Measurements from ENCODE around the gene NEFH.

NEFH gene

DNA sequence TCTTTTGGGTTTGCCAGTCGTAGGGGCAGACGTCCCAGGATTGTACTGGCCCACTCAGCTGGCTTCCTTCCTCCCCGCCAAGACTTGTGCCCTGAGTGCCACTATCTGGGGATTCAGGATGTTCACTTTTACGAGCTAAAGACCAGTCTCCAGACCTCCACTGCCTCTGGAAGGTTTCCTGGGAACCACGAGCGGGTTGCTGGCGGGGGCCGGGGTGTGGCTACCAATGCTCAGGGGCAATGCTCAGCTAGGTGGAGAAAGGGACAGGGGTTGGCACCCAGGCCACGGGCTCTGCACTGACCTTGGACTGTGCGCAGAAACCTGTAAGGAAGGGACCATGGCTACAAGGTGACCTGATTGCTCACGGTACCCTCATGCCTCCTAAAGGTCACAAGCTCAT is 2.2 kb downstream of the NEFH start:
- TF ChIP-seq SIN3A (IDR thresholded peaks at IDR 0.05; ENCODE audit: borderline replicate concordance, insufficient read depth, low read length) (no peak), FOXP2 (optimal IDR thresholded peaks at IDR 0.05; ENCODE audit: borderline replicate concordance, extremely low read depth, extremely low read length, insufficient read depth) (no peak), TAF1 (IDR thresholded peaks at IDR 0.05; ENCODE audit: borderline replicate concordance, insufficient read depth, low read length) (no peak), POLR2AphosphoS5 (IDR thresholded peaks at IDR 0.05; ENCODE audit: low read depth, low read length) (no peak)
- TF ChIP-seq, protein P1, sequence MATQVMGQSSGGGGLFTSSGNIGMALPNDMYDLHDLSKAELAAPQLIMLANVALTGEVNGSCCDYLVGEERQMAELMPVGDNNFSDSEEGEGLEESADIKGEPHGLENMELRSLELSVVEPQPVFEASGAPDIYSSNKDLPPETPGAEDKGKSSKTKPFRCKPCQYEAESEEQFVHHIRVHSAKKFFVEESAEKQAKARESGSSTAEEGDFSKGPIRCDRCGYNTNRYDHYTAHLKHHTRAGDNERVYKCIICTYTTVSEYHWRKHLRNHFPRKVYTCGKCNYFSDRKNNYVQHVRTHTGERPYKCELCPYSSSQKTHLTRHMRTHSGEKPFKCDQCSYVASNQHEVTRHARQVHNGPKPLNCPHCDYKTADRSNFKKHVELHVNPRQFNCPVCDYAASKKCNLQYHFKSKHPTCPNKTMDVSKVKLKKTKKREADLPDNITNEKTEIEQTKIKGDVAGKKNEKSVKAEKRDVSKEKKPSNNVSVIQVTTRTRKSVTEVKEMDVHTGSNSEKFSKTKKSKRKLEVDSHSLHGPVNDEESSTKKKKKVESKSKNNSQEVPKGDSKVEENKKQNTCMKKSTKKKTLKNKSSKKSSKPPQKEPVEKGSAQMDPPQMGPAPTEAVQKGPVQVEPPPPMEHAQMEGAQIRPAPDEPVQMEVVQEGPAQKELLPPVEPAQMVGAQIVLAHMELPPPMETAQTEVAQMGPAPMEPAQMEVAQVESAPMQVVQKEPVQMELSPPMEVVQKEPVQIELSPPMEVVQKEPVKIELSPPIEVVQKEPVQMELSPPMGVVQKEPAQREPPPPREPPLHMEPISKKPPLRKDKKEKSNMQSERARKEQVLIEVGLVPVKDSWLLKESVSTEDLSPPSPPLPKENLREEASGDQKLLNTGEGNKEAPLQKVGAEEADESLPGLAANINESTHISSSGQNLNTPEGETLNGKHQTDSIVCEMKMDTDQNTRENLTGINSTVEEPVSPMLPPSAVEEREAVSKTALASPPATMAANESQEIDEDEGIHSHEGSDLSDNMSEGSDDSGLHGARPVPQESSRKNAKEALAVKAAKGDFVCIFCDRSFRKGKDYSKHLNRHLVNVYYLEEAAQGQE (IDR thresholded peaks at IDR 0.05; ENCODE audit: insufficient read depth in 1 of 2, low read depth in 2 of 2, low read length in 2 of 2), result no peak

DNA sequence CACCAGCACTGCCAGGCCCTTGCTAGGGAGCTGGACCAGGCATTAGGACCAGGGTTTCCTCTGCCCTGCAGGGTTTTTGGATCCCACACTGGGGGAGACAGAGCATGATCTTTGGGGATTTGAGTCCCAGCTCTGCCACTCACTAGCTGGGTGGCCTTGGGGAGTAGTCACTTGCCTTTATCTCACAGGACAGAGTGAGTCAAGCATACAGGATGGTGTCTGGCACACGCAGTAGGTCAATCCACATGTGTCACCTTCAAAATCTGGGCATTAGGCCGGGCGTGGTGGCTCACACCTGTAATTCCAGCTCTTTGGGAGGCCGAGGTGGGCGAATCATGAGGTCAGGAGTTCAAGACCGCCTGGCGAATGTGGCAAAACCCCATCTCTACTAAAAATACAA is 2.7 kb downstream of the NEFH start:
- TF ChIP-seq POLR2AphosphoS5 (IDR thresholded peaks at IDR 0.05; ENCODE audit: low read depth, low read length) (no peak), TAF1 (IDR thresholded peaks at IDR 0.05; ENCODE audit: borderline replicate concordance, insufficient read depth, low read length) (no peak), SIN3A (IDR thresholded peaks at IDR 0.05; ENCODE audit: borderline replicate concordance, insufficient read depth, low read length) (no peak), FOXP2 (optimal IDR thresholded peaks at IDR 0.05; ENCODE audit: borderline replicate concordance, extremely low read depth, extremely low read length, insufficient read depth) (no peak)
- TF ChIP-seq, protein P1 (IDR thresholded peaks at IDR 0.05; ENCODE audit: insufficient read depth in 1 of 2, low read depth in 2 of 2, low read length in 2 of 2), result no peak

DNA sequence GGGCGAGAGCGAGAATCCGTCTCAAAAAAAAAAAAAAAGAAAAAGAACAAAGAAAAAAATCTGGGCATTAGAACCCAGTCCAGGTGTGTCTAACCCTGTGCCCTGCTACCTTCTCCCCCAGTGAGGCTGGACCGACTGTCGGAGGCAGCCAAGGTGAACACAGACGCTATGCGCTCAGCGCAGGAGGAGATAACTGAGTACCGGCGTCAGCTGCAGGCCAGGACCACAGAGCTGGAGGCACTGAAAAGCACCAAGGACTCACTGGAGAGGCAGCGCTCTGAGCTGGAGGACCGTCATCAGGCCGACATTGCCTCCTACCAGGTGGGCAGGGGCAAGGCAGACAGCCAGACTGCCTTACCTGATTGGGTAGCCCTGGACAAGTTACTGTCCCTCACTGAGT is 3.2 kb downstream of the NEFH start:
- TF ChIP-seq TAF1 (IDR thresholded peaks at IDR 0.05; ENCODE audit: borderline replicate concordance, insufficient read depth, low read length) (no peak), FOXP2 (optimal IDR thresholded peaks at IDR 0.05; ENCODE audit: borderline replicate concordance, extremely low read depth, extremely low read length, insufficient read depth) (no peak), SIN3A (IDR thresholded peaks at IDR 0.05; ENCODE audit: borderline replicate concordance, insufficient read depth, low read length) (no peak), POLR2AphosphoS5 (IDR thresholded peaks at IDR 0.05; ENCODE audit: low read depth, low read length) (no peak)
- TF ChIP-seq, protein P1 (IDR thresholded peaks at IDR 0.05; ENCODE audit: insufficient read depth in 1 of 2, low read depth in 2 of 2, low read length in 2 of 2), result no peak

DNA sequence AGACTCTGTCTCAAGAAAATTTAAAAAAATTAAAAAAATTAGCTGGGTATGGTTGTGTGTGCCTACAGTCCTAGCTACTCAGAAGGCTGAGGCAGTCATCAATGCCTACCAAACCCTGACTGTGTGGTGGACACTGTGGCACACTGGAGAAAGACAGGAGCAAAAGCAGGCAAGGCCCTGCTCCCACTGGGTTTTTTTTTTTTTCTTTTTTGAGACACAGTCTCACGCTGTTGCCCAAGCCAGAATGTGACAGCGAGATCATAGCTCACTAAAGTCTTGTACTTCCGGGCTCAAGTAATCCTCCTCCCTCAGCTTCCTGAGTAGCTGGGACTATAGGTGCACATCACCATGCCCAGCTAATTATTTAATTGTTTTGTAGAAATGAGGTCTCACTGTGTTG is 4.6 kb downstream of the NEFH start:
- TF ChIP-seq POLR2AphosphoS5 (IDR thresholded peaks at IDR 0.05; ENCODE audit: low read depth, low read length) (no peak), TAF1 (IDR thresholded peaks at IDR 0.05; ENCODE audit: borderline replicate concordance, insufficient read depth, low read length) (no peak), FOXP2 (optimal IDR thresholded peaks at IDR 0.05; ENCODE audit: borderline replicate concordance, extremely low read depth, extremely low read length, insufficient read depth) (no peak), SIN3A (IDR thresholded peaks at IDR 0.05; ENCODE audit: borderline replicate concordance, insufficient read depth, low read length) (no peak)
- TF ChIP-seq, protein P1 (IDR thresholded peaks at IDR 0.05; ENCODE audit: insufficient read depth in 1 of 2, low read depth in 2 of 2, low read length in 2 of 2), result no peak

DNA sequence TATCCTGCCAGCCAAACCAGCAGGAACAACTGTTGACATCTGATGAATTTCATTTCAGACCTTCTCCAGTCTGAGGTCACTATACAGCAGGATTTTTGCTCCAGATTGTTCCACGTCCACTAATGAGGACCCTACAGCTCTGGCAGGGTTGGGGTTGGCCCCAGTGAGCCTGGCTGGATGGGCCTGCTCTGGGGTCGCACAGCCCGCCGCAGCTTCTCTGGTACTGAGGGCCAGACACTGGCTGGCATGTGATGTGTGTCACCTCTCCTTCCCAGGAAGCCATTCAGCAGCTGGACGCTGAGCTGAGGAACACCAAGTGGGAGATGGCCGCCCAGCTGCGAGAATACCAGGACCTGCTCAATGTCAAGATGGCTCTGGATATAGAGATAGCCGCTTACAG is 5.4 kb downstream of the NEFH start:
- TF ChIP-seq, protein P1 (IDR thresholded peaks at IDR 0.05; ENCODE audit: insufficient read depth in 1 of 2, low read depth in 2 of 2, low read length in 2 of 2), result no peak
- TF ChIP-seq POLR2AphosphoS5 (IDR thresholded peaks at IDR 0.05; ENCODE audit: low read depth, low read length), result no peak
- no peak for TF ChIP-seq TAF1 (IDR thresholded peaks at IDR 0.05; ENCODE audit: borderline replicate concordance, insufficient read depth, low read length)
- no peak for TF ChIP-seq FOXP2 (optimal IDR thresholded peaks at IDR 0.05; ENCODE audit: borderline replicate concordance, extremely low read depth, extremely low read length, insufficient read depth)
- no peak for TF ChIP-seq SIN3A (IDR thresholded peaks at IDR 0.05; ENCODE audit: borderline replicate concordance, insufficient read depth, low read length)
